AG04450 (cell line): ENCODE data around the gene HAUS2. TPM values are rescaled to one million over a fixed set of nuclear protein-coding genes. Genes with fewer than 3 reads are reported as not detected.

ENCODE experiments used
- CTCF ChIA-PET: fragments of 300-600, 350-600 bp; formaldehyde crosslinking; extraction: SDS; loops from one replicate; lab custom pipeline; 2022; ENCODE audit warnings: antibody characterized with exemption, inconsistent platforms; lab: Charles Lee
- POLR2A ChIA-PET: fragments of 350-600 bp; formaldehyde crosslinking; extraction: SDS; loops from one replicate; lab custom pipeline; 2021; ENCODE audit warnings: antibody characterized with exemption, inconsistent platforms; lab: Yijun Ruan, JAX
- DNase-seq: peaks from one replicate; pipeline ENCODE4 v3.0.0-alpha.2; 2011; ENCODE audit warnings: low read depth, low spot score
- H3K27ac ChIP-seq: one replicate; pipeline ENCODE4 v1.5.1; 2012; ENCODE audit warnings: low read depth, low read length, control low read depth
- H3K27me3 ChIP-seq: one replicate; pipeline ENCODE4 v1.6.0; 2012; ENCODE audit warnings: low read length; ENCODE audit not compliant: control insufficient read depth, insufficient read depth
- H3K4me3 ChIP-seq: 2 replicates; pipeline ENCODE4 v1.5.1; 2011; ENCODE audit warnings: mild to moderate bottlenecking, low read depth, low read length, control low read depth
- H3K9me3 ChIP-seq: 2 replicates; pipeline ENCODE4 v1.5.1; 2012; ENCODE audit warnings: low read length; ENCODE audit not compliant: control insufficient read depth, insufficient read depth
- polyA minus RNA-seq: library from RNA; depleted of rRNA, polyadenylated mRNA; stranded (reverse); fragments of >200 nt; gene quantifications from 2 replicates; pipeline ENCODE4 v1.2.3, GENCODE V29; 2011; rRNA and poly(A)+ RNA removed
- polyA plus RNA-seq: library from polyadenylated mRNA; depleted of rRNA; stranded (reverse); fragments of >200 nt; gene quantifications from 2 replicates; pipeline ENCODE4 v1.2.3, GENCODE V29; 2011; rRNA removed
- TF ChIP-seq, protein P1 (sequence below): IDR thresholded peaks from 2 replicates; pipeline ENCODE4 v1.5.1; 2011; ENCODE audit warnings: low read depth, low read length, control low read depth, inconsistent platforms

The HAUS2 gene
- 26.4 and 30.6 TPM in 2 replicates for polyA plus RNA-seq
- 6.8 and 7.9 TPM in 2 replicates for polyA minus RNA-seq

GRCh38 chr15:42548249-42549031, at the start of gene HAUS2, which contains the start of gene LRRC57:
TSS of gene HAUS2 (plus strand) at chr15:42548838. CDS start at chr15:42548873, 35 bp downstream.
TSS of gene LRRC57 (minus strand) at chr15:42548793. CDS start at chr15:42548434, 359 bp downstream.
- Histone ChIP-seq H3K27ac (peak within 1 kb of the TSS; percentile 73), H3K4me3 (peak within 1 kb of the TSS; percentile 100), H3K9me3 (no peaks in the 10 kb centered on the region; the same call in 1 of the 2 replicates), H3K27me3 (no peaks in the 10 kb centered on the region)
- DNase-seq: no peak
- POLR2A ChIA-PET: interaction anchor here (1.1 to 1.9 kb wide), 4 partner anchors 10 to 57 kb away, joined by 3 to 5 read pairs (median 4); partner anchors contain the start of genes SNAP23 and ZNF106
- CTCF ChIA-PET: interaction anchor here (0.6 to 2.8 kb wide), 3 partner anchors 12 to 1660 kb away, joined by 3 to 7 read pairs (median 4); no protein-coding TSS in a partner anchor
- TF ChIP-seq, protein P1, sequence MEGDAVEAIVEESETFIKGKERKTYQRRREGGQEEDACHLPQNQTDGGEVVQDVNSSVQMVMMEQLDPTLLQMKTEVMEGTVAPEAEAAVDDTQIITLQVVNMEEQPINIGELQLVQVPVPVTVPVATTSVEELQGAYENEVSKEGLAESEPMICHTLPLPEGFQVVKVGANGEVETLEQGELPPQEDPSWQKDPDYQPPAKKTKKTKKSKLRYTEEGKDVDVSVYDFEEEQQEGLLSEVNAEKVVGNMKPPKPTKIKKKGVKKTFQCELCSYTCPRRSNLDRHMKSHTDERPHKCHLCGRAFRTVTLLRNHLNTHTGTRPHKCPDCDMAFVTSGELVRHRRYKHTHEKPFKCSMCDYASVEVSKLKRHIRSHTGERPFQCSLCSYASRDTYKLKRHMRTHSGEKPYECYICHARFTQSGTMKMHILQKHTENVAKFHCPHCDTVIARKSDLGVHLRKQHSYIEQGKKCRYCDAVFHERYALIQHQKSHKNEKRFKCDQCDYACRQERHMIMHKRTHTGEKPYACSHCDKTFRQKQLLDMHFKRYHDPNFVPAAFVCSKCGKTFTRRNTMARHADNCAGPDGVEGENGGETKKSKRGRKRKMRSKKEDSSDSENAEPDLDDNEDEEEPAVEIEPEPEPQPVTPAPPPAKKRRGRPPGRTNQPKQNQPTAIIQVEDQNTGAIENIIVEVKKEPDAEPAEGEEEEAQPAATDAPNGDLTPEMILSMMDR: no peak

DNA sequence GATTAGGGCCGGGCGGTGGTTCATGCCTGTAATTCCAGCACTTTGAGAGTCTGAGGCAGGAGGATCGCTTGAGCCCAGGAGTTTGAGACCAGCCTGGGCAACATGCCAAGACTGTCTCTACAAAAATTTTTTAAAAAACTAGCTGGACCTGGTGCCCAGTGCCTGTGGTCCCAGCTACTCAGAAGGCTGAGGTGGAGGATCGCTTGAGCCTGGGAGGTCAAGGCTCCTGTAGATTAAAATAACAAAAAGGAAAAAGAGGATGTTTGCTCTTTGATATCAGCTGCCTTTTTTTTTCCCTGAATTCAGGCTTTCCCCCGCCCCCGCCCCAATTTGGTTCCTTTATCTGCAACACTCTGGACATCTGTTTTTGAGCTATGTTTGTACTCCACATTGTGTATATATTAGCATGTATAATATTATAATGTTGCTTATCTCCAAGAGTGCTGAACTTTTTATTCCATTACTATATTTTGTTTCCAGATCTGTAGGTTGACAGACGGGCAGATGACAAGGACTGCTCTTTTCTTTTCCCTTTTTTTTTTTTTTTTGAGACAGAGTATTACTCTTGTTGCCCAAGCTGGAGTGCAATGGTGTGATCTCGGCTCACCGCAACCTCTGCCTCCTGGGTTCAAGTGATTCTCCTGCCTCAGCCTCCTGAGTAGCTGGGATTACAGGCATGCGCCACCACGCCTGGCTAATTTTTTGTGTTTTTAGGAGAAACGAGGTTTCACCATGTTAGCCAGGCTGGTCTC, 48.6 kb upstream of the HAUS2 start:
- no peaks in the 10 kb centered on the region for H3K27me3 ChIP-seq
- TF ChIP-seq, protein P1: no peak
- CTCF ChIA-PET: interaction anchor here (0.7 to 1.0 kb wide), 2 partner anchors 26 to 28 kb away, joined by 3 to 4 read pairs; no protein-coding TSS in a partner anchor
- peak overlapping the region; percentile 61 for H3K27ac ChIP-seq
- no peaks in the 10 kb centered on the region; the same call in 1 of the 2 replicates for H3K9me3 ChIP-seq
- DNase-seq: no peak
- POLR2A ChIA-PET: interaction anchor here (0.6 to 1.4 kb wide), 4 partner anchors 8 to 218 kb away, joined by 3 to 5 read pairs (median 4); partner anchors contain the start of gene ZNF106
- no peak overlapping the region for H3K4me3 ChIP-seq

DNA sequence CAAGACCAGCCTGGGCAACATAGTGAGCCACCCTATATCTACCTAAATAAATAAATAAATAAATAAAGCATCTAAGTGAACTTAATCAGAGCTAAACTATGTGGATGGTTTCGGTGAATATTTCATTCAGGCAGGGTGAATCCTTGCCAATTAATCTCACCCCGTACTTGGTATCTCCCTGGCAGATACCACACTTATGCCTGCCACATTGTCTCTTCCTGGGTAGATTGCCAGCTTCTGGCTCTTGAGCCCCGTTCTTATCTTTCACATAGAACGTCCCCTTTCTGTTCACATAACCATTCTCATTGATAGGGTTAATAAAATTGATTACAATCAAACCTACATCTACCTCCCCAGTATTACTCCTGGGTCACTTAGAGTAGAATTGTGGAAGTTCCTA, 46.2 kb upstream of the HAUS2 start:
- no peak overlapping the region for H3K4me3 ChIP-seq
- CTCF ChIA-PET: no interaction called here
- no peak for DNase-seq
- no peaks in the 10 kb centered on the region; the same call in 1 of the 2 replicates for H3K9me3 ChIP-seq
- H3K27me3 ChIP-seq: no peaks in the 10 kb centered on the region
- POLR2A ChIA-PET: no interaction called here
- H3K27ac ChIP-seq: no peak overlapping the region
- TF ChIP-seq, protein P1: no peak

DNA sequence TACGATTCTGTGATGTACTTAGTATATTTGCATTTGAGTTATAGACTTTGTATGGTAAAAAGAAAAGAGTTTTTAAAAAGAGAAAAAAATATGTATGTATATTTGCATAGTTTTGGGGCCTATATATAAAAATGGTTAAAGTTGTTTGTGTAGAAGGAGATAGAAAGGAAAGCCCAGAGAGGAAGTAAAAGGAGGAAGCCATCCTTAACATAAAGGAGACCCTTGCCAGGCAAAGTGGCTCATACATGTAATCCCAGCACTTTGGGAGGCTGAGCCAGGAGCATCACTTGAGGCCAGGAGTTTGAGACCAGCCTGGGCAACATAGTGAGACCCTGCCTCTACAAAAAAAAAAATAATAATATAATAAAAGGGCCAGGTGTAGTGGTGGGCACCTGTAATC, 44.8 kb upstream of the HAUS2 start:
- POLR2A ChIA-PET: no interaction called here
- Histone ChIP-seq H3K4me3 (no peak overlapping the region), H3K9me3 (no peaks in the 10 kb centered on the region; the same call in 1 of the 2 replicates), H3K27ac (no peak overlapping the region), H3K27me3 (no peaks in the 10 kb centered on the region)
- no peak for DNase-seq
- CTCF ChIA-PET: no interaction called here
- TF ChIP-seq, protein P1: no peak
